Aorta (tissue), 5 donors: ENCODE results near the gene TIPRL. TPM values are rescaled to one million over a fixed set of nuclear protein-coding genes. Genes with fewer than 3 reads are reported as not detected.

ENCODE experiments used
- ATAC-seq: fragments of 200-7000 bp; cut with Tn5 transposase; one replicate; pipeline ENCODE4 v1.9.1; 2022; ENCODE audit warnings: moderate library complexity; ENCODE audit not compliant: low FRiP score
- DNase-seq, 2 donors: peaks; one replicate each; pipeline ENCODE4 v3.0.0-alpha.2; 2020
- H3K27ac ChIP-seq, 2 donors: one replicate each; pipeline ENCODE4 v1.5.1; 2013; ENCODE audit warnings: low read length in 2 of 2, mild to moderate bottlenecking in 2 of 2, moderate library complexity in 2 of 2, control low read depth in 1 of 2, inconsistent platforms in 1 of 2, low read depth in 1 of 2
- H3K27me3 ChIP-seq, 2 donors: one replicate each; pipeline ENCODE4 v1.6.1; 2013; ENCODE audit warnings: control low read depth in 1 of 2, low read length in 1 of 2, mild to moderate bottlenecking in 1 of 2, moderate library complexity in 1 of 2; ENCODE audit not compliant: insufficient read depth in 2 of 2, control insufficient read depth in 1 of 2
- H3K36me3 ChIP-seq, 2 donors: one replicate each; pipeline ENCODE4 v1.6.1; 2013; ENCODE audit warnings: control low read depth in 1 of 2, low read length in 1 of 2, mild to moderate bottlenecking in 1 of 2; ENCODE audit not compliant: insufficient read depth in 2 of 2, control insufficient read depth in 1 of 2
- H3K4me1 ChIP-seq, 2 donors: one replicate each; pipeline ENCODE4 v1.6.1; 2013; ENCODE audit warnings: low read length in 2 of 2, control low read depth in 1 of 2, mild to moderate bottlenecking in 1 of 2, moderate library complexity in 1 of 2; ENCODE audit not compliant: insufficient read depth in 2 of 2, control insufficient read depth in 1 of 2
- H3K4me3 ChIP-seq, 2 donors: one replicate each; pipeline ENCODE4 v1.5.1; 2013; ENCODE audit warnings: low read length in 2 of 2, control low read depth in 1 of 2, mild to moderate bottlenecking in 1 of 2
- H3K9me3 ChIP-seq: one replicate; pipeline ENCODE4 v1.6.1; 2013; ENCODE audit warnings: mild to moderate bottlenecking, low read length; ENCODE audit not compliant: control insufficient read depth
- WGBS, 2 donors: extraction: QIAGEN DNeasy Blood & Tissue Kit; methylation state at CpG; one replicate each; pipeline ENCODE4 v1.1.7; 2013; 5-methylcytosine and 5-hydroxymethylcytosine counted together
- intact Hi-C, 2 donors: fragments of 100-400 bp; cut with DNase I; formaldehyde crosslinking; loops; one replicate each; pipeline versions ENCODE4 v1.14.2 to v1.15.0; 2022
- polyA plus RNA-seq, 2 donors: library from polyadenylated mRNA; stranded (reverse); fragments of 200-250 nt; gene quantifications; one replicate each; pipeline ENCODE4 v1.2.3, GENCODE V29; 2013
- total RNA-seq, 2 donors: library from RNA; stranded (reverse); fragmentation: NEBNext Ultra II Directional; extraction: Animal tissue kit (Norgen Biotek cat#: 25700); gene quantifications; one replicate each; pipeline ENCODE4 v1.2.1, GENCODE V29; 2021
- donor health status: healthy with polysubstance abuse.
- donor health status: Bipolar disorder and iron deficiency.
- donor health status: DM: no; HTN: no; CAD: no.
- donor health status: DM: no; HTN: no; CAD: no.
- donor health status: DM: yes; HTN: yes; CAD: no.

Gene TIPRL
- total and polyA plus RNA-seq, 4 donors, result 14.3 to 28.9 (median 22.4) TPM

DNA sequence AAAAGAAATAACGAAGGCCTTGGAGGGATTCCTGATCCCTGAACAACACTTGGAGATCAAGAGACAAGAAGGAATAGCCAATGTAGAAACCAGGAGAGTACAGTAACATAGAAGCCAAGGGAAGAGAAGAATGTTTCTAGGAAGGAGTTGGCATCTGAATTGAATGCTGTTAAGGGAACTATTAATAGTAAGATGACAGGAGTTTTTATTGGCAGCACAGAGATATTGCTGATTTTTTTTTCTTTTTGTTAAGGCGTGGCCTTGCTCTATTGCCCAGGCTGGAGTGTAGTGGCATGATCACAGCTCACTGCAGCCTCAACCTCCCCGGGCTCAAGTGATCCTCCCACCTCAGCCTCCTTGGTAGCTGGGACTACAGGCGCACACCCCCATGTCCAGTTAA is 37.4 kb downstream of the TIPRL start:
- Histone ChIP-seq H3K4me3 (no peak overlapping the region), H3K27ac (no peak overlapping the region), H3K9me3 (peaks cover 3% of the 10 kb centered on the region), H3K4me1 (no peaks in the 10 kb centered on the region), H3K36me3 (no peaks in the 10 kb centered on the region), H3K27me3 (no peaks in the 10 kb centered on the region)
- peak; percentile 65 for ATAC-seq
- intact Hi-C loops, result no loop called here
- no peak for DNase-seq
- WGBS, 2 donors, result 22 to 26% methylated on average over 4 of the region's 4 CpGs

DNA sequence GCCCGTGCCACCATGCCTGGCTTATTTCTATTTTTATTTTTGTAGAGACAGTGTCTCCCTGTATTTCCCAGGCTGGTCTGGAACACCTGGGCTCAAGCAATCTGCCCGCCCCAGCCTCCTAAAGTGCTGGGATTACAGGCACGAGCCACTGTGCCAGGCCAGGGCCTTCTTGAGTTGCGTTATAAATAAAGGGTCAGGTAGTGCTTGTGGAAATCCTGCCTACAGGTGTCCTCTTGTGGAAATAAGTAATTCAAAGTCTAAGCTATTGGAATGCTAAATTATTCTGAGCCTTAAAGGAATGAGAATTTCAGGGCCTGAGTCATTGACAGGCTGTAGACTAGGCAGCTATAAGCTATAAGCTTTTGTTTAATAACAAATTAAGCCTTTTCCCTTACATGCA is 38.9 kb downstream of the TIPRL start:
- Histone ChIP-seq H3K27me3 (no peaks in the 10 kb centered on the region), H3K4me3 (no peak overlapping the region), H3K4me1 (no peaks in the 10 kb centered on the region), H3K36me3 (no peaks in the 10 kb centered on the region), H3K27ac (no peak overlapping the region), H3K9me3 (peaks cover 3% of the 10 kb centered on the region)
- DNase-seq (no peak), ATAC-seq (no peak)
- intact Hi-C loops, result no loop called here
- WGBS, 2 donors, result 93 to 94% methylated on average over 4 of the region's 4 CpGs

DNA sequence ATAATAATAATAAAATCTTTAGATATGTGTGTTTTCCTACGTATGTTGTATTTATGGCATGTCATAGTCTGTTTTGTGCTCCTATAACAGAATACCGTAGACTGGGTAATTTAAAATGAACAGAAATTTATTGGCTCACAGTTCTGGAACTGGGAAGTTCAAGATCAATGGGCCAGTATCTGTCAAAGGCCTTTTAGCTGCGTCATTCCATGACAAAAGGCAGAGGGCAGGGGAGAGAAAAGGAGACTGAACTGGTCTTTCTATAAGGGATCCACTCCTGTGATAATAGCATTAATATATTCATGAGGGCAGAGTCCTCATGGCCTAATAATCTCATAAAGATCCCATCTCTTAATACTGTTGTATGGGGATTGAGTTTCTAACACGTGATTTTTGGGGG is 39.9 kb downstream of the TIPRL start:
- DNase-seq (no peak), ATAC-seq (no peak)
- Histone ChIP-seq H3K36me3 (no peaks in the 10 kb centered on the region), H3K4me3 (no peak overlapping the region), H3K9me3 (no peaks in the 10 kb centered on the region), H3K27ac (no peak overlapping the region), H3K4me1 (no peaks in the 10 kb centered on the region), H3K27me3 (no peaks in the 10 kb centered on the region)
- intact Hi-C loops, result no loop called here
- WGBS, 2 donors, result 88 to 95% methylated on average over 4 of the region's 4 CpGs

DNA sequence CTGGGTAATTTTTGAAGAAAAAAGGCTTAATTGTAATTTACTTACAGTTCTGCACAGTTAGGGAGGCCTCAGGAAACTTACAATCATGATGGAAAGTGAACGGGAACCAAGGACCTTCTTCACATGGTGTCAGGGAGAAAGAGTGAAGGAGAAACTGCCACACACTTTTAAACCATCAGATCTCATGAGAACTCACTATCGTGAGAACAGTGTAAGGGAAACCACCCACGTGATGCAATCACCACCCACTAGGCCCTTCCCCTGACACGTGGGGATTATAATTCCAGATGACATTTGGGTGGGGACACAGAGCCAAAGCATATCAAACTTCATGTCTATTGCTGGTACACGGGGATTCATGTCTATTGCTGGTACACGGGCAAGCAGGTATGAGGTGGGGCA is 41.7 kb downstream of the TIPRL start:
- WGBS, 2 donors, result 78 to 83% methylated on average over 6 of the region's 6 CpGs
- intact Hi-C loops, result loop anchor here in 1 of 2 donors (10.0 kb wide), 1 partner anchor 76 kb away; no protein-coding TSS in a partner anchor
- Histone ChIP-seq H3K36me3 (no peaks in the 10 kb centered on the region), H3K27me3 (no peaks in the 10 kb centered on the region), H3K27ac (no peak overlapping the region), H3K4me3 (no peak overlapping the region), H3K4me1 (no peaks in the 10 kb centered on the region), H3K9me3 (no peaks in the 10 kb centered on the region)
- DNase-seq (no peak), ATAC-seq (no peak)

DNA sequence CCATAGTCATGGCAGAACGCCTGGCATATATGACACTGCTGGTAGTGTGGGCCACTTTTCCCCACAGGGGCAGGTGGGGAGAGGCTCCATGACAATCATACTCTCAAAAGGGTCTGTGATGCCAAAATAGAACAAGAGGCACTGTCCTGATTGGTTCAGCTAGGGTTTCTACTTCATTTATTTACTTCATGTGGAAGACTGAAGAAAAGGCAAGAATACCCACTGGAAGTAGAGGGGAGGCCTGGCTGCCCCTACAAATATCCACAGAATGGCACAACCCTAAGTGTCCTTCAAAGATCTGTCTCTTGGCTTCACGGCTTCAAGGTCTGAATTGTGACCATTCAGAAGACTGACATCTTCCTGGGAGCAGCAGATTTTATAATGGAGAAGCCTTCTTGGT is 42.5 kb downstream of the TIPRL start:
- intact Hi-C loops, result loop anchor here in 1 of 2 donors (10.0 kb wide), 1 partner anchor 76 kb away; no protein-coding TSS in a partner anchor
- no peaks in the 10 kb centered on the region for H3K4me1 ChIP-seq

DNA sequence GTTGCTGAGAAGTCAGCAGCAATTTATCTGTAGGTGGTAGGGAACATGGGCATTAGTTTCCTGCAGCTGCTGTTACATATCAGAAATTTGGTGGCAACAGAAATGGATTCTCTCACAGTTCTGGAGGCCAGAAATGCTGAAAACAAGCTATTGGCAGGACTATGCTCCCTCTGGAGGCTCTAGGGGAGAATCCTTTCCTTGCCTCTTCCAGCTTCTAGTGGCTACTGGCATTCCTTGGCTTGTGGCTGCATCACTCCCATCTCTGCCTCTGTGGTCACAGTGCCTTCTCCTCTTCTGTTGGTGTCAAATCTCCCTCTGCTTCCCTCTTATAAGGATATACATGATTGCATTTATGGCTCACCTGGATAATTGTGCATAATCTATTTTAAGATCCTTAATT is 44.5 kb downstream of the TIPRL start:
- intact Hi-C loops, result loop anchor here in 1 of 2 donors (10.0 kb wide), 1 partner anchor 78 kb away; no protein-coding TSS in a partner anchor

More for the DNA sequence above, 42.5 kb downstream of the TIPRL start:
- 86 to 96% methylated on average over 2 of the region's 2 CpGs for WGBS, 2 donors
- Histone ChIP-seq H3K9me3 (no peaks in the 10 kb centered on the region), H3K36me3 (no peaks in the 10 kb centered on the region), H3K27ac (no peak overlapping the region), H3K4me3 (no peak overlapping the region), H3K27me3 (no peaks in the 10 kb centered on the region)
- no peak for DNase-seq
- ATAC-seq, result no peak

DNA sequence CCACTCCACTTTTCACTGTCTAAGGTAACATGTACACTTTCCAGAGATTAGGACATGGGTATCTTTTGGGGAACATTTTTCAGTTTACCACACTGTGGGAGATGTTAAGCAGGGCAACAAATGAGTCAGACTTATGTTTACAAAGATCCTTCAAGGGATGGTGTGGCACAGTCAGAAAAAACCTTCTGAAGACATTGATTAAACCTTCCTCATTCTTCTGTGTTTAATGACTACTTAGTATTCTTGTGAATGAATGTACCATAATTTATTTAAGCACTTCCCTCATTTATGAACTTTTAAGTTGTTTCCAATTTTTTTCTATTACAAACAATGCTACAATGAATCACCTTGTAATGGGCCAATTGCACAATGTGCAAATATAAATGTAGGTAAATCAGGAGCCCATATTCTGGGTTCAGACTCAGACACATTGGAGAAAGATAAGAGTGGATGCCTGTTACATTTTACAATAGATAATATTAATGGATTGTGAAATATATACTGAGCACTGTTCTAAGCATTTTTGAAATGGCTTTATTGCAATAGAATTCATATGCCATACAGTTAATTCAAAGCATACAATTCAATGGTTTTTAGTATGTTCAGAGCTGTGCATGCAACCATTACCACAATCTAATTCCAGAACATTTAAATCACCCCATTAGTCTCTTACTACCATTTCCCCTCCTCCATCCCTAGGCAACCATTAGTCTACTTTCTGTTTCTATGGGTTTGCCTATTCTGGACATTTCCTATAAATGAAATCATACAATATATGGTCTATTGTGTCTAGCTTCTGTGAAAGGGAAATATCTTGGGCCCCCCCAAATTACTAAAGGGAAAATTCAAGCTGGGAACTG is 45.1 kb downstream of the TIPRL start:
- DNase-seq, result no peak
- Histone ChIP-seq H3K4me3 (no peak overlapping the region), H3K4me1 (no peaks in the 10 kb centered on the region), H3K9me3 (no peaks in the 10 kb centered on the region), H3K27me3 (no peaks in the 10 kb centered on the region), H3K27ac (no peak overlapping the region), H3K36me3 (no peaks in the 10 kb centered on the region)
- intact Hi-C loops, result loop anchor here in 1 of 2 donors (10.0 kb wide), 1 partner anchor 79 kb away; no protein-coding TSS in a partner anchor
- ATAC-seq, result no peak

More for the DNA sequence above, 44.5 kb downstream of the TIPRL start:
- Histone ChIP-seq H3K9me3 (no peaks in the 10 kb centered on the region), H3K27ac (no peak overlapping the region), H3K27me3 (no peaks in the 10 kb centered on the region), H3K4me3 (no peak overlapping the region), H3K36me3 (no peaks in the 10 kb centered on the region), H3K4me1 (no peaks in the 10 kb centered on the region)
- no peak for DNase-seq
- ATAC-seq, result no peak

DNA sequence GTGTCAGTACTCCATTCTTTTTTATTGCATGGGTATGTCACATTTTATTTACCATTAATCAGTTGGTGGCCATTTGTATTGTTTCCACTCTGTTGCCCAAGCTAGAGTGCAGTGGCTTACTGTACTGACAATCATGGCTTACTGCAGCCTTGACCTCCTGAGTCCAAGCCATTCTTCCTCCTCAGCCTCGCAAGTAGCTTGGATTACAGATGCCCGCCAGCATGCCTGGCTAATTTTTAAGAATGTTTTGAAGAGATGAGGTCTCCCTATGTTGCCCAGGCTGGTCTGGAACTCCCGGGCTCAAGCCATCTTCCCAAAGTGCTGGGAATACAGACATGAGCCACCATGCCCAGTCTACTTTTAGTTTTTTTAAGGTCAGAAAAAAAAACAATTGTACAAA is 46.2 kb downstream of the TIPRL start:
- Histone ChIP-seq H3K4me1 (no peaks in the 10 kb centered on the region), H3K36me3 (no peaks in the 10 kb centered on the region), H3K27me3 (no peaks in the 10 kb centered on the region), H3K4me3 (no peak overlapping the region), H3K27ac (no peak overlapping the region), H3K9me3 (no peaks in the 10 kb centered on the region)
- intact Hi-C loops, result loop anchor here (5.0 to 10.0 kb wide), 2 partner anchors 37 to 80 kb away; no protein-coding TSS in a partner anchor
- 60 to 68% methylated on average over 3 of the region's 3 CpGs for WGBS, 2 donors
- DNase-seq, result no peak
- no peak for ATAC-seq
